Measurements from ENCODE around the gene FBN2.

GRCh38 chr5:128236334-128236733 is 301.7 kb downstream of the FBN2 start:
- TF ChIP-seq CTCF (IDR thresholded peaks at IDR 0.05 in 2 of 3, conservative IDR thresholded peaks at IDR 0.05 in 1 of 3; ENCODE audit: borderline replicate concordance in 1 of 3, insufficient read depth in 1 of 3, low read depth in 2 of 3, low read length in 2 of 3) (no peak), EZH2phosphoT487 (IDR thresholded peaks at IDR 0.05; ENCODE audit: borderline replicate concordance) (no peak)
- TF ChIP-seq, protein P1, sequence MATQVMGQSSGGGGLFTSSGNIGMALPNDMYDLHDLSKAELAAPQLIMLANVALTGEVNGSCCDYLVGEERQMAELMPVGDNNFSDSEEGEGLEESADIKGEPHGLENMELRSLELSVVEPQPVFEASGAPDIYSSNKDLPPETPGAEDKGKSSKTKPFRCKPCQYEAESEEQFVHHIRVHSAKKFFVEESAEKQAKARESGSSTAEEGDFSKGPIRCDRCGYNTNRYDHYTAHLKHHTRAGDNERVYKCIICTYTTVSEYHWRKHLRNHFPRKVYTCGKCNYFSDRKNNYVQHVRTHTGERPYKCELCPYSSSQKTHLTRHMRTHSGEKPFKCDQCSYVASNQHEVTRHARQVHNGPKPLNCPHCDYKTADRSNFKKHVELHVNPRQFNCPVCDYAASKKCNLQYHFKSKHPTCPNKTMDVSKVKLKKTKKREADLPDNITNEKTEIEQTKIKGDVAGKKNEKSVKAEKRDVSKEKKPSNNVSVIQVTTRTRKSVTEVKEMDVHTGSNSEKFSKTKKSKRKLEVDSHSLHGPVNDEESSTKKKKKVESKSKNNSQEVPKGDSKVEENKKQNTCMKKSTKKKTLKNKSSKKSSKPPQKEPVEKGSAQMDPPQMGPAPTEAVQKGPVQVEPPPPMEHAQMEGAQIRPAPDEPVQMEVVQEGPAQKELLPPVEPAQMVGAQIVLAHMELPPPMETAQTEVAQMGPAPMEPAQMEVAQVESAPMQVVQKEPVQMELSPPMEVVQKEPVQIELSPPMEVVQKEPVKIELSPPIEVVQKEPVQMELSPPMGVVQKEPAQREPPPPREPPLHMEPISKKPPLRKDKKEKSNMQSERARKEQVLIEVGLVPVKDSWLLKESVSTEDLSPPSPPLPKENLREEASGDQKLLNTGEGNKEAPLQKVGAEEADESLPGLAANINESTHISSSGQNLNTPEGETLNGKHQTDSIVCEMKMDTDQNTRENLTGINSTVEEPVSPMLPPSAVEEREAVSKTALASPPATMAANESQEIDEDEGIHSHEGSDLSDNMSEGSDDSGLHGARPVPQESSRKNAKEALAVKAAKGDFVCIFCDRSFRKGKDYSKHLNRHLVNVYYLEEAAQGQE (IDR thresholded peaks at IDR 0.05; ENCODE audit: low read depth), result no peak
